H9 (cell line): ENCODE results near the gene ZFAND3. TPM values are rescaled to one million over a fixed set of nuclear protein-coding genes. Genes with fewer than 3 reads are reported as not detected.

ENCODE experiments used
- DNase-seq: peaks from one replicate; pipeline ENCODE4 v3.0.0-alpha.2; 2017
- H2AFZ ChIP-seq: one replicate; pipeline ENCODE4 v1.6.1; 2013; ENCODE audit warnings: mild to moderate bottlenecking, low read length, control low read depth, moderate library complexity
- H2AK5ac ChIP-seq: 2 replicates; pipeline ENCODE4 v1.6.1; 2013; ENCODE audit warnings: low read length, control low read depth, mixed read lengths; ENCODE audit not compliant: insufficient read length
- H2BK120ac ChIP-seq: one replicate; pipeline ENCODE4 v1.6.1; 2013; ENCODE audit warnings: low read depth, mild to moderate bottlenecking, low read length, control low read depth, inconsistent platforms; ENCODE audit not compliant: poor library complexity, severe bottlenecking
- H2BK12ac ChIP-seq: 2 replicates; pipeline ENCODE4 v1.6.1; 2013; ENCODE audit warnings: low read length, control low read depth, mixed read lengths, low read depth; ENCODE audit not compliant: insufficient read length
- H2BK15ac ChIP-seq: 2 replicates; pipeline ENCODE4 v1.6.1; 2013; ENCODE audit warnings: low read depth, low read length, control low read depth
- H2BK20ac ChIP-seq: one replicate; pipeline ENCODE4 v1.6.1; 2013; ENCODE audit warnings: low read depth, mild to moderate bottlenecking, low read length, control low read depth, inconsistent platforms; ENCODE audit not compliant: poor library complexity, severe bottlenecking
- H2BK5ac ChIP-seq: 2 replicates; pipeline ENCODE4 v1.6.1; 2013; ENCODE audit warnings: low read length, control low read depth, mixed read lengths; ENCODE audit not compliant: insufficient read length
- H3K14ac ChIP-seq: 2 replicates; pipeline ENCODE4 v1.6.1; 2013; ENCODE audit warnings: low read length, control low read depth; ENCODE audit not compliant: insufficient read depth
- H3K18ac ChIP-seq: 2 replicates; pipeline ENCODE4 v1.6.1; 2013; ENCODE audit warnings: low read depth, mild to moderate bottlenecking, mixed read lengths, low read length, control low read depth; ENCODE audit not compliant: insufficient read length
- H3K23ac ChIP-seq: 2 replicates; pipeline ENCODE4 v1.6.1; 2013; ENCODE audit warnings: low read length, control low read depth, mixed read lengths, low read depth; ENCODE audit not compliant: insufficient read length
- H3K23me2 ChIP-seq: 2 replicates; pipeline ENCODE4 v1.6.1; 2013; ENCODE audit warnings: low read depth, mild to moderate bottlenecking, mixed read lengths, low read length, control low read depth; ENCODE audit not compliant: insufficient read length, poor library complexity, severe bottlenecking
- H3K27ac ChIP-seq: 2 replicates; pipeline ENCODE4 v1.5.1; 2013; ENCODE audit warnings: low read length, control low read depth, mixed read lengths, low read depth; ENCODE audit not compliant: insufficient read length
- H3K27me3 ChIP-seq: 2 replicates; pipeline ENCODE4 v1.6.1; 2013; ENCODE audit warnings: low read length, control low read depth, inconsistent platforms; ENCODE audit not compliant: insufficient read depth
- H3K4ac ChIP-seq: 2 replicates; pipeline ENCODE4 v1.6.1; 2013; ENCODE audit warnings: low read depth, mild to moderate bottlenecking, control low read depth, inconsistent platforms, low read length, moderate library complexity
- H3K4me1 ChIP-seq: 2 replicates; pipeline ENCODE4 v1.6.1; 2013; ENCODE audit warnings: low read length, control low read depth, inconsistent platforms; ENCODE audit not compliant: insufficient read depth
- H3K4me2 ChIP-seq: 2 replicates; pipeline ENCODE4 v1.6.1; 2013; ENCODE audit warnings: low read length, control low read depth, mixed read lengths; ENCODE audit not compliant: insufficient read length, insufficient read depth
- H3K56ac ChIP-seq: 2 replicates; pipeline ENCODE4 v1.6.1; 2013; ENCODE audit warnings: low read depth, mild to moderate bottlenecking, mixed read lengths, low read length, control low read depth; ENCODE audit not compliant: insufficient read length
- H3K79me1 ChIP-seq: 2 replicates; pipeline ENCODE4 v1.6.1; 2013; ENCODE audit warnings: low read depth, mild to moderate bottlenecking, moderate library complexity, low read length, control low read depth, inconsistent platforms; ENCODE audit not compliant: insufficient read depth, poor library complexity, severe bottlenecking
- H3K79me2 ChIP-seq: 2 replicates; pipeline ENCODE4 v1.6.1; 2013; ENCODE audit warnings: low read length, control low read depth, inconsistent platforms; ENCODE audit not compliant: insufficient read depth
- H3K9ac ChIP-seq: 2 replicates; pipeline ENCODE4 v1.6.1; 2013; ENCODE audit warnings: low read length, control low read depth, mixed read lengths; ENCODE audit not compliant: insufficient read length; ENCODE audit errors: extremely low read depth
- H3K9me3 ChIP-seq: one replicate; pipeline ENCODE4 v1.6.1; 2013; ENCODE audit warnings: low read depth, low read length, inconsistent platforms; ENCODE audit not compliant: control insufficient read depth
- H3T11ph ChIP-seq: one replicate; pipeline ENCODE4 v1.6.1; 2013; ENCODE audit warnings: mild to moderate bottlenecking, low read length, control low read depth, inconsistent platforms
- H4K20me1 ChIP-seq: one replicate; pipeline ENCODE4 v1.6.1; 2013; ENCODE audit not compliant: control insufficient read depth, insufficient read length, insufficient read depth
- H4K5ac ChIP-seq: 2 replicates; pipeline ENCODE4 v1.6.1; 2013; ENCODE audit warnings: low read depth, mild to moderate bottlenecking, mixed read lengths, low read length, control low read depth; ENCODE audit not compliant: insufficient read length
- H4K8ac ChIP-seq: replicated peaks from 2 replicates; pipeline ENCODE4 v1.6.1; 2013; ENCODE audit warnings: low read length, control low read depth, mixed read lengths, low read depth; ENCODE audit not compliant: insufficient read length
- H4K91ac ChIP-seq: 2 replicates; pipeline ENCODE4 v1.6.1; 2013; ENCODE audit warnings: low read depth, mild to moderate bottlenecking, moderate library complexity, mixed read lengths, low read length, control low read depth; ENCODE audit not compliant: insufficient read length
- H3K27ac Mint-ChIP-seq, 3 experiments: 2 replicates in 2 of 3; 3 replicates in 1 of 3; pipeline ENCODE4 v1.8.0; 2020 to 2021; ENCODE audit warnings: mixed read lengths in 3 of 3, mild to moderate bottlenecking in 1 of 3, moderate library complexity in 1 of 3
- H3K27me3 Mint-ChIP-seq: 2 replicates; pipeline ENCODE4 v1.8.0; 2021; ENCODE audit warnings: low read depth, mild to moderate bottlenecking, moderate library complexity, mixed read lengths
- H3K36me3 Mint-ChIP-seq, 3 experiments: 2 replicates in 2 of 3; 3 replicates in 1 of 3; pipeline ENCODE4 v1.8.0; 2020 to 2021; ENCODE audit warnings: low read depth in 3 of 3, mixed read lengths in 3 of 3; ENCODE audit not compliant: insufficient read depth in 1 of 3
- H3K4me1 Mint-ChIP-seq, 2 experiments: 2 replicates each; pipeline ENCODE4 v1.8.0; 2020; ENCODE audit warnings: mixed read lengths in 2 of 2
- H3K4me3 Mint-ChIP-seq, 2 experiments: 2 replicates in 1 of 2; 3 replicates in 1 of 2; pipeline ENCODE4 v1.8.0; 2020 to 2021; ENCODE audit warnings: mild to moderate bottlenecking in 2 of 2, mixed read lengths in 2 of 2, moderate library complexity in 1 of 2
- H3K9me3 Mint-ChIP-seq, 2 experiments: 2 replicates in 1 of 2; 3 replicates in 1 of 2; pipeline ENCODE4 v1.8.0; 2020; ENCODE audit warnings: mild to moderate bottlenecking in 2 of 2, mixed read lengths in 2 of 2, moderate library complexity in 1 of 2
- WGBS: extraction: QIAGEN DNeasy Blood & Tissue Kit; methylation state at CpG from one replicate; pipeline ENCODE4 v1.1.7; 2013; ENCODE audit warnings: missing lambda C conversion rate, low lambda C conversion rate, mixed read lengths; ENCODE audit not compliant: insufficient read length; ENCODE audit errors: extremely low coverage; 5-methylcytosine and 5-hydroxymethylcytosine counted together
- total RNA-seq: library from RNA; stranded (reverse); gene quantifications from 2 replicates; pipeline ENCODE4 v1.2.1, GENCODE V29; 2021
- TF ChIP-seq, protein P1 (sequence below): fragments of 200-600 bp; sonication (generic); conservative IDR thresholded peaks from 3 replicates; pipeline ENCODE4 v1.8.0; 2021; ENCODE audit warnings: antibody characterized with exemption, mild to moderate bottlenecking

ZFAND3 gene
- total RNA-seq, 1 experiment from 2014 or later, result 57.7 TPM

DNA sequence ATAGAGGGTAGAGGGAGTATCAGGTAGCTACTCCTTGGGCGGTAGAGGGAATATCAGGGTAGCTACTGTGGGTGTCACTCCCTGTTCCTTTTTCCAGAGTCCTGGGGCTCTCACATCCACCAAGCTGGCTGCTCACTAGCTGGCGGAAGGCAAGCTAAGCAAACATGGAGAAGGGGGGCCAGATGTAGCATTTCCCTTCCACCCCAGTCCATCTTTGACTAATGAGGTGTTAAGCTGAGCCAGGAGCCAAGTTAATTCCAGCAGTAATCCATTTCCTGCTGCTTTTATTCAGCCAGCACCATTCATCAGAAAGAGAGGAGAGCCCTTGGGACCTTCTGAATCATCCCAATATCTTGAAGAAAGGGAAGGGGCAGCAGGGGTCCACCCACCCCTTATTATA is 330.0 kb downstream of the ZFAND3 start:
- Mint-ChIP-seq H3K27ac (peak overlapping the region in 2 of 3 experiments; percentile 59 to 86; a peak in 4 of 7 replicates), H3K27me3 (no peaks in the 10 kb centered on the region)

More for the DNA sequence above, 330.0 kb downstream of the ZFAND3 start:
- no peak overlapping the region for H4K91ac ChIP-seq
- DNase-seq, result no peak
- TF ChIP-seq, protein P1, sequence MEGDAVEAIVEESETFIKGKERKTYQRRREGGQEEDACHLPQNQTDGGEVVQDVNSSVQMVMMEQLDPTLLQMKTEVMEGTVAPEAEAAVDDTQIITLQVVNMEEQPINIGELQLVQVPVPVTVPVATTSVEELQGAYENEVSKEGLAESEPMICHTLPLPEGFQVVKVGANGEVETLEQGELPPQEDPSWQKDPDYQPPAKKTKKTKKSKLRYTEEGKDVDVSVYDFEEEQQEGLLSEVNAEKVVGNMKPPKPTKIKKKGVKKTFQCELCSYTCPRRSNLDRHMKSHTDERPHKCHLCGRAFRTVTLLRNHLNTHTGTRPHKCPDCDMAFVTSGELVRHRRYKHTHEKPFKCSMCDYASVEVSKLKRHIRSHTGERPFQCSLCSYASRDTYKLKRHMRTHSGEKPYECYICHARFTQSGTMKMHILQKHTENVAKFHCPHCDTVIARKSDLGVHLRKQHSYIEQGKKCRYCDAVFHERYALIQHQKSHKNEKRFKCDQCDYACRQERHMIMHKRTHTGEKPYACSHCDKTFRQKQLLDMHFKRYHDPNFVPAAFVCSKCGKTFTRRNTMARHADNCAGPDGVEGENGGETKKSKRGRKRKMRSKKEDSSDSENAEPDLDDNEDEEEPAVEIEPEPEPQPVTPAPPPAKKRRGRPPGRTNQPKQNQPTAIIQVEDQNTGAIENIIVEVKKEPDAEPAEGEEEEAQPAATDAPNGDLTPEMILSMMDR, result no peak
- H2BK120ac ChIP-seq, result no peak overlapping the region
- H2BK5ac ChIP-seq, result no peak overlapping the region
- H3K79me2 ChIP-seq, result no peaks in the 10 kb centered on the region
- no peak overlapping the region for H3K9ac ChIP-seq
- no peak overlapping the region for H2BK20ac ChIP-seq
- no peaks in the 10 kb centered on the region for H3K27me3 ChIP-seq
- no CpG with 5 or more reads among the region's 2 CpGs for WGBS
- H3K23me2 ChIP-seq, result no peaks in the 10 kb centered on the region
- no peaks in the 10 kb centered on the region for H3K9me3 ChIP-seq
- no peak overlapping the region for H2AK5ac ChIP-seq
- H2BK12ac ChIP-seq, result no peak overlapping the region
- H3K4me1 Mint-ChIP-seq, result peaks cover 33 to 50% of the 10 kb centered on the region in 2 experiments
- no peaks in the 10 kb centered on the region for H4K20me1 ChIP-seq
- H3K4ac ChIP-seq, result no peak overlapping the region
- H3K14ac ChIP-seq, result no peak overlapping the region
- H4K5ac ChIP-seq, result no peak overlapping the region
- H3K23ac ChIP-seq, result no peak overlapping the region
- no peaks in the 10 kb centered on the region for H3K4me1 ChIP-seq
- no peak overlapping the region for H3T11ph ChIP-seq
- no peak overlapping the region for H3K27ac ChIP-seq
- no peaks in the 10 kb centered on the region for H3K9me3 Mint-ChIP-seq
- H3K36me3 Mint-ChIP-seq, result peaks cover 0 to 7% (median 0%) of the 10 kb centered on the region in 3 experiments; a peak in 2 of 7 replicates
- no peak overlapping the region for H2AFZ ChIP-seq
- H3K4me2 ChIP-seq, result no peak overlapping the region
- H2BK15ac ChIP-seq, result no peak overlapping the region
- H3K4me3 Mint-ChIP-seq, result peak overlapping the region in 1 of 2 experiments; percentile 18; a peak in 1 of 5 replicates
- H4K8ac ChIP-seq, result no peak overlapping the region
- no peak overlapping the region for H3K56ac ChIP-seq
- no peaks in the 10 kb centered on the region for H3K79me1 ChIP-seq
- H3K18ac ChIP-seq, result no peak overlapping the region
